GM19438 (cell line): Measurements from ENCODE around the gene RND3.
A peak's percentile ranks its signal among the peaks of the same experiment; 100 is the strongest.

Experiments
- ATAC-seq: cut with Tn5 transposase; IDR thresholded peaks from one replicate; pipeline ENCODE4 v1.9.1; 2021; ENCODE audit warnings: low read depth; ENCODE audit not compliant: unreplicated experiment

The RND3 gene, protein sequence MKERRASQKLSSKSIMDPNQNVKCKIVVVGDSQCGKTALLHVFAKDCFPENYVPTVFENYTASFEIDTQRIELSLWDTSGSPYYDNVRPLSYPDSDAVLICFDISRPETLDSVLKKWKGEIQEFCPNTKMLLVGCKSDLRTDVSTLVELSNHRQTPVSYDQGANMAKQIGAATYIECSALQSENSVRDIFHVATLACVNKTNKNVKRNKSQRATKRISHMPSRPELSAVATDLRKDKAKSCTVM

DNA sequence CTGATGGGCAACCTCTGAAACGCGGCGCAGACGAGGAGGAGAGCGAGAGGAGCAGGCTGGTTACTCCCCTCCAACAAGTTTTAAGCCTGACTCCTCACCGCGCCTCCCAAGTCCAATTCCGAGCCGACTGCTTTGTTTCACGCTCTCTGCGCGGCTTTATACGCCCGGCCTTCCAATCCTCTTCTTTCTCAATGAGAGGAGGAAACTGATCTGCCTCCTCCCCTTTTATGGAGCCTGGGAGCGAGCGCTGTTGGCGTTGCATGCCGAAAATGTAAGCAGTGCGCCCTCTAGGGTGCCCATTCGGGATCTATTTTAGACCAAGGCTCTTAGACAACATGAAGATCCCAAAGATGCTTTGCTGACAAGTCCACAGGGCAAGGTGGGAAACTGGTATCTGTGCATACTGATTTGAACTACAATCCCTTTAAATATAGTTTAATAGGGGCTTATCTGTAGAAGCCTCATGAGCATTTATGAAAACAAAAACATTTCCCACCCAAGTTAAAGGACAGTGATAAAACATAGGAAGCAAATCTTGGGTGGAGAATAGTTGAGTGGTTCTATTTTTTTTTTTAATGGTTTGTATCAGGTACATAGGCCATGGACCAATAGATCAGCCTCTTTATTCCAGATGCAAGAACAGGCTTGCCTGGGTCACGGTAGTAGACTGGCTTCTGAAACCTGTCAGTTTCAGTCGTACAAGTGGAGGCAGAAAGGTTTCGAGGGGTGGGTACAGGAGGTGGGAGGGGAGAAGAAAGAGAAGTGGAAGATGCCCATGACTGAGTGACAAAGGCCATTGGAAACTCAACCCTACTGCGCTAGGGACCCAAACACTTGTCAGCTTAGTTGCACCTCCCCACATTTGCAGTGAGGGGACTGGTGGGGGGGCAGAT is at the start of gene RND3:
TSS of gene RND3 (minus strand) at position 131 of the 893 bp plus-strand sequence. CDS start 250 bp downstream, outside the sequence.
- ATAC-seq = peak; percentile 78

DNA sequence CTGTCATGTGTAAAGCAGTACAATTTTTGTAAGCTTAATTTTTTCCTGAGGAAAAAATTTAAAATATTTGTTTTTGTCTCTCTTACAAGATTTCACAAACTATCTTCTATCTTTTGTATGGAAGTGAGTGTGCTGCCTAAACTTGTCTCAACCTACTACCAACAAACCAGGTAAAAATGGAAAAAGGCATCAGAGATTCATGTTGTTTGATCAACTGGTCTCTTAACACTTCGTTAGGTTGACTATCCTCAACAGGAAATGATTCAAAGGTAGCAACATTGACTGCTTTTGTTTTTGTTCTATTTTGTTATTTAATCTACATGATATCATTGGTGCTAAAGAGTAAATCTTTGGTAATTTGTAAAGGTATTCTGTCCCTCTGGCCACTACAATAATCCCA is 47.7 kb upstream of the RND3 start:
- no peak for ATAC-seq

DNA sequence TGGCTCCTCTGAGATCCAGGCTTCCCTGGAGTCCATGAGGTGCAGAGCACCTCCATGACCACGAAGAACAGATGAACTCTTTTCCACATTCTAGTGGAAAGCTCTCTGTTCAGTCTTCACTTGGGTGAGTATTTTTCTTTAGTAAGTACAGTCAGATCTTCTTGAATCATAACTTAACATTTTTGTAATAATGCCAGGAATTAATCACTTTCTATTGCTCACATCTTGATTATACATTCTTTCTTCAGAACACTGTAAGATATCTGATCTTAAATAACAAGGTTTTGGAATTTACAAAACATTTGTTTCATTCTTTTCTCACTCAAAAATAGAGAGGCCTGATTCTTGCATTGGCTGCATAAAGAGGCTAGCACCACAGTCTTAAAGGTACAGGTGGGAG is 45.4 kb upstream of the RND3 start:
- no peak for ATAC-seq

DNA sequence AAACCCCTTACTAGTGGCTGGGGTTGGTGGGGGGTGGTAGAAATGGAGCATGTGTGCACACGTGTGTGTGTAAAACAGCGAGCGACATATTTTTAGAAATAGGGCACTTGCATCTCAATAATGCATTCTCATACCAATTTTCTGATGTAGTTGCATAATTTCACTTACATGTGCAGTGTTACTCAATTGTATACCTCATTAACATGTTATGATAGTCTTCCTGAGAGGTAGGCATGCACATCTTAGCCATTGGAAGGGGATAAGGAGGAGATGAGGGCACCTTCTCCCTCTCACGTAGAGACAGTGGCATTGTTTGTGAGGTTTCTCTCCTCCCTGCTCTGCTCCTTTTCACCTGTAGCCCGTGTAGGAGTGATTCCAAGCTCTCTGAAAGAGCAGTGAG is 44.6 kb upstream of the RND3 start:
- ATAC-seq = no peak

DNA sequence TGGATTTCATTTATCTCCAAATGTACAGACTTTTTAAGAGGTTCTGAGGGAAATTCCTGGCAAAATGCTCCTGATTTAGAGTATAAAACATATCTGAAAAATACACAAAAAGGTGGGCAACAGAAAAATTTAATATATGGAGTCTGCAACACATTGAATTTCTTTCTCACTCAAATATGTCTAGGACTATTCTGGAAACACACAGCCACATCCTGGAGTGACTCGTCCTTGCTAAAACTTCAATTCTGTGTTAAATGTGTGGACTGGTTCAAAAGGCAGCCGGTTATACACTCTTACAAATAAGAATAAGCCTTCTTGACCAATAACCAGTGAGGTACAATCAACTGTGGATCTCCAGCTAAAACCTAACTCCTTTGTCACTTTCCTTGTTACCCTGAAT is 44.1 kb upstream of the RND3 start:
- ATAC-seq = no peak

DNA sequence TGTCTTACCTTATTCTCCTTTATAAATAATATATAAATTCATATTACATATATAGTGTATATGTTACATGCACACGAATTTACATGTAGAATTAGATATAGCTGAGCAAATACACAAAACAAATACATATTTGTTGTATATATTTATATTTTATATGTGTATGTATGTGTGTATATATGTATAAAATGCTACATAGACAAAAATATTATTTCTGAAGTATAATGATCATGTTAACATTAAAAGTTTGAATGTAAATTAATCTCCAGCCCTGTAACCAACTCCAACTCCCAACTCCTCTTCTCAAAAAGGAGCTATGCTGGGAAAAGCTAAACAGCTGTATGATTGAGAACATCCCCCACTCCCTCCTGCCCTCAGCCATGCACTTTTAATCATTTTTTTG is 42.7 kb upstream of the RND3 start:
- no peak for ATAC-seq

DNA sequence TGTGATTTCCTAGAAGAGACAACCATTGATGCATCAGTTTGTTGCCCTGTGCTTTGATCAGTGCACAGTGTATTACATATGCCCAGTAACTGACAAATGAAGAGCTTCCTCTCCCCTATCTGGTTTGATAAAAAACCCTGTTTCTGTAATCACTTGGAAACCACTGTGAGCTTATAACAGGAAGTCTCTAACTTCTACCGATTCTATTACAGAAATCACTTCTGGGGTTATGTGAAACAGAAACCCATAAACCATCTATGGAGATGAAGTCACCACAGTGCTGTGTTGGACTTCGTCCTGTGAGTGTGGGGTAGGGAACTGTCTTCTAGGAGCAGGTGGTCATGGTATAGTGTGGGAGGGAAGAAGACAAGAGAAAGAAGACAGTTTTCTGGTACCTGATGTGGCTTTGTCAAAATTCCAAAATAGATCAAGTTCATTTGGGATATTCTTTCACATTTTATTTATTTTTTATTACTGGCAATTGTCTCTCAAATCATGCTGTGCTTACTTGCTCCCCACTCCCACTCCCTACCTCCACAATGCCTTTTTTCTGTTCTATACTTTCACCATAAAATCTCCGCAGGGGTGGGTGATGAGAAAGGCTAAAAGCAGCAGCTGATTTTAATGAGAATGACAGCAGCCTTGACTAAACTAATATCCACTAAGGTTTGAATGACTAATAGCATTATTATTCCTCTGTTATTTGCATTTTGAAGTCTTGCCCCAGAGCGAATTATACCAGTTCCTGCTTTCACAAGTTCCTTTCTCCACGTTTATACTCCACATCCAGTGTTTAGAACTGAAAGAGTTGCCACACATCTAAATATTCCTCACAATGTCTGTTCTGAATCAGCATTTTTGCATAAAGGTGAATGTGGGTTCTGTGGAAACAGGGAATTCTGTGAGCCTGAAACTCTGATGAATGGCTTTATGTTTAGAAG is 41.7 kb upstream of the RND3 start:
- no peak for ATAC-seq

DNA sequence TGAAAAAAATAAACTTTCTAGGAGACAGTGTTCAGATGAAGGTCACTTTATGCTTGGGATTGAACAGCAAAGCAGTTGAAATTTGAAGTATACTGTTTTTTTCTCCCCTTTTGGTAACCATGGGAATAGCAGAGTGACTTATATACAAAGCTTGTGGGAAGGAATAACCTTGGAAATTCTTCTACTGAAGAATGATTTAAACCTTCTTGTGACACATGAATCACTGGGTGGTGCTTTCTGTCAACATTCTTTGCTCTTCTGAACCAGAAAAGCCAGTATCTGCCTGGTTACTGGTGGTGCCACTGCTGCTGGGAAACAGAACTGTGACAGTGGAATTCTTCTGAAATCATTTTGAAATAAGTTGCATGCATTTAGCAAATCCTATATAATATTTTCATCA is 39.4 kb upstream of the RND3 start:
- ATAC-seq = no peak

DNA sequence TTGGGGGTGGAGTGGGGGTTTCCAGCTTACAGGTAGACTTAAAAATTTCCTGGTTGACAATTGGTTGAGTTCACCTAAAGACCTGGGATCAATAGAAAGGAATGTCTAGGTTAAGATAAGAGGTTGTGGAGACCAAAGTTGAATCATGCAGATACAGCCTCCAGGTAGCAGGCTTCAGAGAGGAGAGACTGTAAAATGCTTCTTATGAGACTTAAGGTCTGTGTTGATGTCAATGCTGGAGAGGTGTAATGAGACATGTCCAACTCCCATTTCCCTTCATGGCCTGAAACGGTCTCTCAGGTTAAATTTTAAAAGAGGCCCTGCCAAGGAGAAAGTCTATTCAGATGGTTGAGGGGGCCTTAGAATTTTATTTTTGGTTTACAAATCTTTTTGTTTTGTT is 38.5 kb upstream of the RND3 start:
- no peak for ATAC-seq

DNA sequence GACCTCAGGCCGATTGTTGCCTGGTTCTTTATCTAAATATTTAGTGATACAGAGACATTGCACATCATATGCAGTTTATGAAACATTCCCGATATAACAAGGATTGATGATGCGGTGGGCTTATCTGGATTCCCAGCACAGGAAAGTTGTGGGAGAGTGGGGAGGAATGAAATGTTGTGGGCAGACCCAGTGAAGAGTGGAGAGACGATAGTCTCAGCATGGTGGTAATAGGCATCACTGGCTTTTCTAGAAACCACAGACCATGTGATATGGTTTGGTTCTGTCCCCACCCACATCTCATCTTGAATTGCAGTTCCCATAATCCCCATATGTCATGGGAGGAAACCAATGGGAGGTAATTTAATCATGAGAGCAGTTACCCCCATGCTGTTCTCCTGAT is 34.8 kb upstream of the RND3 start:
- no peak for ATAC-seq

DNA sequence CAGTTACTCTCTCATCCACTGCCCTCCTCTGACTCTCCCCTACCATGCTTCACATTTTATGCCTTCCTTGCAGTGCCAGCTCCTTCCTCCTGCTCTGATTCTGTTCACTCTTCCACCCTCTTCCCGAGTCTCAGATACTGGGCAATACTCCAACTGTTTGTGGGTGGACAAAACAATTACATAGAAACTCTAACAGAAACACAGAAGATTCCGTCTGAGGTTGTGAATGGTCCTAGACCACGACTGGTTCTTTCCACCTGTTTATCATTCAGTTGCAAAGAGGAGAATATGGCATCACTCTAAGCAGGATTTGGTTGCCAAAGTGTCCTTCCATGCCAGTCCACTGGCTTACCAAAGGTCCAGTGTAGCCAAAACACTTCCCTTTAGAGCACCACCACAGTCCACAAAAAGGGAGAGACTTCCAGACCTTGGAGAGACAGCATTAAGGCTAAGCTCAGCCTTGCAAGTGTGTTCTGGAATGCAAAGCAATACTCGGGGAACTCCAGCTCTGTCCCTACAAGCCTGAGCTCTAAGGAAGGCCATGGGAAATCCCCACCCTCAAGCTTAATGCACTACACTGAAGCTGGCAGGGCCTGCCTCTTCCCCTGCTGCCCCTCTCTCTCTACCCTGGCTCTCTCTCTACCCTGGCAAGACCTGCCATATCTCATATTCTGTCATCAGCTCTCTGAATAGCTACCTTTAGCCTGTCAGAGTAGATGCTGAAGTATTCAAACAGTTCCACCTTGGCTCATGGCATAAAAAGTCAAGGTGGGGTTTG is 33.6 kb upstream of the RND3 start:
- ATAC-seq = no peak

DNA sequence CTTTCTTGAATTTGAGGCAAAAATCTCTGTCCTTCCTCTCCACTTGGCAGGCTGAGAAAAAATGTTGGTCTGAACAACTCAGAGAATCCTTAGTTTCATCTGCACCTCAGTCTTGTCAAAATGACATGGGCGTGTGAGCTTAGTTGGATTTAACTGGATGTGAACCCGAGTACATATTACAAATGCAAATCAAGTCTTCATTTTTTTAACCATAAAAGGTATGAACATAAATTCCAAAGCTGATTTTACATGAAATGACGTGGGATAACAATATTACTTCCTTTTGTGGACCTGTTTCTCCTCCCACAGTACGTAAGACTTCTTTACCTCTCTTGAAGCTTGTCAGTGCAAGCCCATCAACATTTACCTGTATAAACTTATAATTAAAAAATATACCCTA is 32.6 kb upstream of the RND3 start:
- no peak for ATAC-seq

DNA sequence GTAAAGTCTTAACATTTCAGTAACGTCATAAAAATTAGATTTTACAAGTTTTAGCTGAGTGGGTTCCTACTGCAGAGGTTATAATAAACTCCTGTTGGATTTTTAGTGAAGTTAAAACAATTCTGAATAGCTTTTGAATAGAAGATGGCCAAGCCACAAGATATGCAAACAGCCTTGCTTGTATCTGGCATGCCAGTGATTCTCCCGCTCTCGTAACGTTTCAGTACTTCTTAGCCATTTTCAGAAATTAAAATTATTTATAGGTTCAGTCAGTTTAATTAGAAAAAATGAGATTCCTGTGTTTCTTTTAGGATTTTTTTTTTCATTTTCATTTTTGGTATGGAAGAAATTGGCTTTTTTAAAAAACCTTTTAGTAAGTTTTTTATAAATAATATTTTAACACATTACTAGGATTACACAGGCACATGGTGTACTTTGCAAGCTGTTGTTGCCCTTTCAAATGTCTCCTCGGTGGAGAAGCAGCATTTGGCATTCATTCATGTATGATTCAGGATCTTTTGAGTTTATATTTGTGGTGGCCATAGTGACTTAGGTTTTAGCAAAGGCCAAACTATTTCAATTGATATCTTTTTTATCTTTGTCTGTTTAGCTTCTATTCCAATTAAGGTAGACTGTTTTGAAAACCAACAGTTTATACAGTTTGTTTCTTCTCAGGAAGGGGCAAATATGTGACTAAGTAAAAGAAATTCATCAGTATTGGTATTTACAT is 30.6 kb upstream of the RND3 start:
- no peak for ATAC-seq

DNA sequence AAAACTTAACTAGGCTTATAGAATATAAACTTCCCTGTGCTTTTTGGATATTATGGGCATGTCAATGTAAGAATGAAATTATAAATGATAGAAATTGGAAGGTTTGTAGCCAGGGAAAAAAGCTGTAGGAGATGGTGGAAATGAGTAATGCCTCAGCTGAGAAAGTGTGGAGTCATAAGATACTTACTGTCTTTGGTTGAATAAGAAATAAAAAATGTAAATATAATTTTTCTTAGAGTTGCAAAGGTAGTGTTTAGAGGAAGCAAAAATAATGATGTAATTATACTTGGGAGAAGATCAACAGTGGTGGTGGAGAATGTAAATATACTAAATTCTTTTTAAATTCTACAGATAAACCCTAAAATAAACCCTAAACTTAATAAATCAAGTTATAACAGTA is 26.2 kb upstream of the RND3 start:
- no peak for ATAC-seq

DNA sequence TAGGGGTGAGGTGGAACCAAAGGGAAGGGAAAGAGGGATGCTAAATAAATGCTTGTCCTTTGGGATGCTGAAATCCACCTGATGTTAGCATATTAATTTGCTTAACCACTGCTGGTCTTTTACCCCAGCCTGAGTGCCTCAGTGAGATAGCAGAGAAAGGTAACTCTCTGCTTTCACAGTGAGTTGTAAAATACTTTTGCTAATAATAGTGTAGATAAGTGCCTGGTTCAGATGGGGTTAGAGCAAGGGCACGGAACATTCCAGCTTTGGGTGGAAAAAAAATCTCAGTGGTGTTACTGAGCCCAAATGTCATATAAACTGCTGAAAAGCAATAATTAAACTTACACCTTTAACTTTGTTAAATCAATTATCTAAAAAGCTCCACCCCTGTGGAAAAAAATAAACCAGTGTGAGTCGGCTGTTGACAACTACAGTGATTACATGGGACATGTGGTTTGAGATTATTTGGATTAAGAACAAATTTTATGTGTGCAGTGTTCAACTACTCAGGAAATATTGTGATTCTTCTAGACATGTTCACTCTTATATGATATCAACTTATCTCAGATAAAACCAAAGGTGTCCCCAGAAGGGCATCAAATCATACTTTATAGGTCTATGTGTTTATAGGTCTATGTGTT is 21.1 kb upstream of the RND3 start:
- ATAC-seq = no peak

DNA sequence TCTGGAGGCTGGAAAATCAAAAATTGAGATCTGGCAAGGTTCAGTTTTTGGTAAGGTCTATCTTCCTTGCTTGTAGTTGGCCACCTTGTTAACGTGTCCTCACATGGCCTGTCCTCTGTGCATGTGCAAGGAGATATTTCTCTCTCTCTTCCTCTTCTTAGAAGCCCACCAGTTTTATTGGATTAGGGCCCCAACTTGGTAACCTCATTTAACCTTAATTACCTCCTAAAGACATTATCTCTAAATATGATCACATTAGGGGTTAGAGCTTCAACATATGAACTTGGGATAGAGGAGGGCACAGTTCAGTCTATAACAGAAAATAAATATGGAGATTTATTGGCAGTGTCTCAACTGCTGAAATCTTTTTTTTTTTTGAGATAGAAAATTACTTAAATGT is 19.6 kb upstream of the RND3 start:
- ATAC-seq = no peak

DNA sequence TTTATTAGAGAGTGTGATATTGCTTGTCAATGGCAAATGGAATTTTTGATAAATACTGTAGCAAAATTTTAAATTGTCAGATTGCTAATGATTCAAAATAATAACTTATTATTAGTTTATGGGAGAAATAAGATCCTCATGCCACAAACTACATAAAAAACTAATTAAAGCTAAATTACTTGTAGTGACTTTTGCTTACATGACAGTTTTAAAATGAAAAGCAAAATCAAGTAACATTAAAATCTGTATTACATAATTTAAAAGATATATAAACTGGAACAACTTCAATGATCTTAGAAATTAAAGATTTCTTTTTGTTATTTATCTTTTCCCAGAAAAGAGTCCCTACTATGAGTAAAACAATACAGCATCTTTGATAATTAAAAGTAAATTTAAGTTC is 17.7 kb upstream of the RND3 start:
- no peak for ATAC-seq

DNA sequence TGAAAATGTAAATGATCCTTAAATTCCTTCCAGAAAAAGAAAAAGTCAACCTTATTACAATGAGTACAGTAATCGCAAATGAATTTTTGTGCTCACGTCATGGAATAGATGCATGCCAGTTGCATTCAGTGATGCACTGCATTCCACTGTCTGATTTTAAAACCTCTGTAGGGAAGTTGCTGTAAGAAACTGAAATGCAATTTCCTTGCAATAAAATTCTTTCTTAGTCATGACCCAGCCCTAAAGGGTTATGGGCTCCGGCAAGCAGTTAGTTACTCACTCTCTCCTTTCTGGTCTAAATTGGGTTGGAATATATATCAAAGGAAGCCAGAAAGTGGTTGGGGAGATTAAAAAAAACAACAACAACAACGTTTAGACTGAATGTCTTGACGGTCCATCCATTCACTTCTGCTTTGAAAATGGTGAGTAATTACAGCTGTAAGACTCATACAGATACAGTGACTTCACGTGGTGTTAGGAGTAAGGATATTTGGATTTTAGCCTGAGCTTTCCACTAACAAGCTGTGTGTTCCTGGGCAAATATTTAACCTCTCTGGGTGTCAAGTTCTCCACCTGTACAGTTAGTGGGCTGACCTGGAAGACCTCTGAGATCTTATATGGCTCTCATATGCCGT is 8.6 kb upstream of the RND3 start:
- no peak for ATAC-seq

DNA sequence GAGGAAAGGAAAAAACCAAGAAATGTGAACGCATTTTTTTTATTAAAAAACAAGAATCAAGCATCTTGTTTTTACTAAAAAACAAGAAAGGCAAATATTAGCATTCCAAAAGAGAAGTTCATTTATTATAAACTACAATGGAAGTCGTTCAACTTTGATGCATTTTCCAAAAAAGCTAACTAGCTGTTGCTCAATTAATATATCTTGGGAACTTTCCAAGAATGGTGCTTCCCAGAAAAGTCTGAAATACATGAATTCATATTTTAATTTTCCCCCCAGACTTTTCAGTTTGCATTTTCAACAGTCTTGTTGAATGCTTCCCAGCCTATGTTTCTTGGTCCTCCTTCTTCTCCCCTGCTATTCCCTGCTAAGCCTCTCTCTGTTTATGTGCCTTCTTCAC is 7.5 kb upstream of the RND3 start:
- ATAC-seq = no peak
